IPS DF 19.7 (cell line): Measurements from ENCODE around the gene TRHDE.

ENCODE experiments used
- DNase-seq: peaks from one replicate; pipeline ENCODE4 v3.0.0-alpha.2; 2013; ENCODE audit warnings: low read depth, low spot score

The TRHDE gene

DNA sequence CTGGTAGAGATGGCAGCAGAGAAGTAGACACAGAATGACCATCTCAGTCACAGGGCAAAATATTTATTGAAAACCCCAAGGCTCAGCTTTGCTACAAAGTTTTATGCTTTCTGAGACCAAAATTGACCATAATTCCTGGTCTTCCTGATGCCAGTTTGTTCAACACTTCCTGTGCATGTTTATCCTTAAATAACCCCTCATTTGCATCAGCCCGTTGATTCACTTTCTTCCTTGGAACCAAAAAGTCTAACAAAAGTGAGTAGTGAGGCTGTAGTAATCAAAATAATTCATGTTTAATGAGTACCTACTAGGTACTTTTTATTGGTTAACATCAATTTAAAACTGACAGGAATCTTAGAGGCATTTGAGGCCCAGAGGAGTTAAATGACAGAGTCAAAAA lies 51.7 kb downstream of the TRHDE start:
- DNase-seq, result no peak

GRCh38 chr12:72330301-72330700 lies 58.1 kb downstream of the TRHDE start:
- DNase-seq, result no peak

- DNase-seq, result no peak
These were observed 58.6 kb downstream of the TRHDE start for GRCh38 chr12:72330784-72331183.

GRCh38 chr12:72337382-72337781 lies 65.2 kb downstream of the TRHDE start:
- DNase-seq, result no peak

- DNase-seq, result no peak
These were observed 65.8 kb downstream of the TRHDE start for GRCh38 chr12:72337946-72338345.

- DNase-seq, result no peak
These were observed 66.3 kb downstream of the TRHDE start for GRCh38 chr12:72338437-72338836.

- DNase-seq, result peak; percentile 70
These were observed 74.3 kb downstream of the TRHDE start for GRCh38 chr12:72346363-72346944.

DNA sequence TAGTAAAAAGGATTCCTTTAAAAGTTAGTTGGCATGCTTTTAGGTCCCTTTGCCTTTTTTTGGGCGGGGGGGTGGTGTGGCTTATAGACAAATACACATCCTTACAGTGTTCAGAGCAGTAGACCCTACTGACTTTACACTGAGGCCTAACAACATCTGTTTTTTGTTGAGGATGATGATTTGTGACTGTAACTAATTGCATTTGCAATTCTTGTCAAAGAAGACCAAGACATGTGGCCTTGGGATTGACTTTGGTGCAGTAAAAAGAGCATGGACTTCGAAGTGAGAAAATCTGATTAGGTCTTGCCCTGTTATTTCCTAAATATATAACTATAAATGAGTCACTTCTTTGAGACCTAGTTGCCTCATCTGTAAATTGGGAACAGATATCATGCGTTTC lies 77.3 kb downstream of the TRHDE start:
- DNase-seq, result no peak

DNA sequence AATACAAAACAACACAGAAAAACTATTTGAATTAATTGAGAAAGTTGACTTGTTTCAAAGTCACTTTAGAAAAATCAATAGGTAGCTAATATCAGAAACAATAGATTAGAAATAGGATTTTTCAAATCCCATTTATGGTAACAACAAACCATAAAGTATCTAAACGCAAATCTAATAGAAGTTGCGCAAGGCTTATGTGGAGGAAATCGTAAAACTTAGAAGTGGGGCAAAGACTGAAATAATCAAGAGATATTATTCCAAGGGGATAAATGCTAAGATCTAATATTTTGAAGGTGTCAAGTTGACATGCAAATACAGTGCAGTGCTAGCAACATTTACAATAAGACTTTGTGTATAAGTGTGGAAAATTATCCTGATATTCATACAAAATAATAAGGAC lies 87.2 kb downstream of the TRHDE start:
- no peak for DNase-seq

- no peak for DNase-seq
These were observed 93.0 kb downstream of the TRHDE start for GRCh38 chr12:72365151-72365550.

DNA sequence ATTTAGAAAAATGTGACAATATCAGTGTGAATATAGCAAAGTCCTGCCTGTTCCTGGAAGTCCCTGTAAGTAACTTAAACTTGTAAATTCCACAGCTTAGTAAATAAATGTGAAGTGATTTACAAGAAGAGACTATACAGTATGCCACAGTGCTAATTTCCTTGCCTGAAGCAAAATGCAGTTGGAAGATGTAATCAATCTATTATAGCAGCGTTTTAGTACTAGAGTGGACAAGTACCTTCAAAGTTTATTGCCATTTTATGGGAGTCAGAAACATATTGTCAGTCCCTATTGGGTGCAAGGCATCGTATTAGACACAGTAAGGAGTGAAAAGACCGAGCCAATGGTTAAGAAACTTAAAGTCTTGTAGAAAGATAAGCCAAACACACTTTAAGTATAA lies 94.1 kb downstream of the TRHDE start:
- no peak for DNase-seq

- DNase-seq, result no peak
These were observed 96.1 kb downstream of the TRHDE start for GRCh38 chr12:72368298-72368697.

DNA sequence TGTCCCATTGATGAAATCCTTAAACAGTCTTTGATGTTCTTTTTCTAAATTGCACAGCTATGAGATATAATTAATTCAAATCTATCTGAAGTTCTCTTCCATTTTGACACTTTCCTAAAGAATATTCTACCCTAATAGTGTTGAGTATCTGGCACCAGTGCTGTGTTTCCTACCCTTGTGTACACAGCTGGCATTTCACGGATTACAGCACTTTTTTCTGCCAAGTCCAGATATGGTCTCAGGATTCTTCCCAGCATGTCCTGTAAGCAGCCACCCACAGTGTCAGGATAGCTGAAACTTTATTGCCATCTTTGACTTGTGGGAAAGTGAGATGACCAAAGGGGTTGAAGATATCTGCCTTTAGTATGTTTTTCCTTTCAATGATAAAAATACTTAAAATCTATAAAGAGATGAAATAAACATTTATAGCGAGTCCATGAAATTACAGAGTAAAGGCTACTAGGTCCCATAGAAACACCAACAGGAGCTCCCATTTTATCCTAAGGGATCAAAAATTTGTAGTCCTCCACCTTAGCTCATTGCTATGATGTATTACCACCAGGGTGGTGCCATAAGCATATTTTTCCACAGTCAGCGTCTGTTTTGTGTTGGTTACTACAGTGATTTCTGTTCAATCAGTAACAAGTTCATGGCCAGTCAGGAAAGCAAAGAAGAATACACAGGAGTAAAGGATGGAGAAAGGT lies 96.7 kb downstream of the TRHDE start:
- DNase-seq, result no peak

DNA sequence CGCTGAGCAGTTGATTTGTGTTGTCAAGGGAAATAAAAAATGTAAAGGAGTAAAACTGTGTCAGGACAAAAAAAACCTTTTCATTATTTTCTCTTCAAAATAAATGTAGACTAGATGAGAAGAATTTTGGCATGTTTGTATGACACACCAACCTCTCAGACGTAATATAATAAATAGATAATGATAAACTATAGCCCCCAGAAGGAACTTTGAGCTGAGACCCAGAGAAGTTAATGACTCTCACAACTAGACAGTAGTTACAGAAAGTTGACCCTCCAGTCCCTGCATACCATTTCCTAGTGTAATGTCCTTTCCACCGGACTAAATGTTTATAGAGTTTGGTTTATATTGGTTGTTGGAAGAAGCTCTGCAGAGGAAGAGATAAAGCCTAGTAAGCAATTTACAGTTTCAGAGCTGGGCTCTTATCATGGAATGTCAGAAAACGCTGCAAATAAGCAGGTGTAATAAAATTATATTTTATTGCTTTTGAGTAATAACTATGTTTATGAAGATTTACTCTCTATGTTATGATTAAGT lies 97.3 kb downstream of the TRHDE start:
- no peak for DNase-seq

DNA sequence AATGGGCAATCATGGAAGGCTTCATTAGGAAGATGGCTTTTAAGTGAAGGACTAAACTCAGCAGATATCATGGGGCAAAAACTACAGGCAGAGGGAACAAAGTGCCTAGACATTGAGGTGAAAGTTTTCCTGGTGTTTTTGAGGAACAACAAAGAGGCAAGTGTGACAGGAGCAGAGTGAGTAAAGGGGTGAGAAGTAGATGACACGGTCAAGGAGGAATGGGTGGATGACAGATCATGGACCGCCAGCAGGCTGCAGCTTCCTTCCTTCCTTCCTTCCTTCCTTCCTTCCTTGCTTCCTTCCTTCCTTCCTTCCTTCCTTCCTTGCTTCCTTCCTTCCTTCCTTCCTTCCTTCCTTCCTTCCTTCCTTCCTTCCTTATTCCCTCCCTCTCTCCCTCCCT lies 108.3 kb downstream of the TRHDE start:
- no peak for DNase-seq

DNA sequence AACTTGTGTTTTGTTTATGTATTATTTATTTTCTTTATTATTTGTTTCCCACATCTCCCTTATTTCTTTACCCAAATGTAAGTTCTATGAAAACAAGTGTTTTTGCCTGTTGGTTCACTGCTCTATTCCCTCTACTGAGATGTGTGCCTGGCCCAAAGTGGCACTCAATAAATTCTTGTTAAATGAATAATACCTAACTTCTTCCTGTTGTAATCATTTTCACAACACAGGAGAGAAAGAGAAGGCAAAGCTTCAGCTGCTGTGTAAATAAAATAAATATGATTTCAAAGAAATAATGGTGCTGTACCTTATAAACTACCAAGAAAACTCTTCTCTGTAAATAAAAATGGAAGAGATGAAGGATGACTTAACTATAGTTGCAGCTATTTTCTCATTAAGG lies 116.2 kb downstream of the TRHDE start:
- no peak for DNase-seq

DNA sequence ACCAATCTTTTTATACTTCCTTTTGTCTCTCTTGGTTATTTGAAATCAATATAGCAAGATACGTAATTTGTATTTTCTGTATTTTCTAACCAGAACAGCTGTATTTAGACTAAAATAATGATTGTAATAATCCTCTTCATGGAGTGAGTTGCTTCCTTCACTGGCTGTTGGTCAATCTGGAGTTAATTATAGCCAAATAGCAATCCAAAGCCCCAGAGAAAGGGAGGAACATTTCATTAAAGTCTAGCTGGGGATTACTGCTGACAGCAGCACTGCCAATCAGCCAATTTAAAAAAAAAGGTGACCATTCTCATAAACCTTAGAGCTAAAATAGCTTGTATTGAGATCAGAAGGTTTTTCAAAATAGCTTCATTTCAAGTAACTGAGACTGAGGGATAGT lies 118.0 kb downstream of the TRHDE start:
- DNase-seq, result no peak

DNA sequence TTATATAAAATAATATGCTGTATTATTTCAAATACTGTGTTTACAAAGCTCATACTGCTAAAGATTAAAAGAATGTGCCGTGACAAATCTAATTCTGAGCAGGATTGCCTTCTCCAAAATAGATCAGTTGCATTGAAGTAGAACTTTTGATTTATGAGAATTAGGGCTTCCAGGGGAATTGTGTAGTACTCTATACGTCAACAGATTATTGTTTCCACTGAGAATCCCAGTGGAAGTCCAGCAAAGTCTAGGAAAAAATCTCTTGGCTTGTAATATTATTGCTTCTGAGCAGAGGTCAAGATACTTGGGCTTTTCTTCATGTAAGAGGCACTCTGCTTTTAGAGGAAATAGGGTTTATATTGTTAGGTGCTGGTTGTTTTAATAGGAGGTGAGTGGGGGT lies 133.9 kb downstream of the TRHDE start:
- no peak for DNase-seq

- no peak for DNase-seq
These were observed 160.0 kb downstream of the TRHDE start for GRCh38 chr12:72432037-72432604.

- no peak for DNase-seq
These were observed 161.1 kb downstream of the TRHDE start for GRCh38 chr12:72433298-72433697.

- DNase-seq, result no peak
These were observed 162.8 kb downstream of the TRHDE start for GRCh38 chr12:72434999-72435398.

GRCh38 chr12:72442217-72442616 lies 170.0 kb downstream of the TRHDE start:
- DNase-seq, result no peak

- no peak for DNase-seq
These were observed 172.0 kb downstream of the TRHDE start for GRCh38 chr12:72444125-72444524.
